ENCODE results near the gene IRS1. TPM values are rescaled to one million over a fixed set of nuclear protein-coding genes. Genes with fewer than 3 reads are reported as not detected.

Gene IRS1
- total RNA-seq, 1 donor from 2014 or later = 4.8 TPM

DNA sequence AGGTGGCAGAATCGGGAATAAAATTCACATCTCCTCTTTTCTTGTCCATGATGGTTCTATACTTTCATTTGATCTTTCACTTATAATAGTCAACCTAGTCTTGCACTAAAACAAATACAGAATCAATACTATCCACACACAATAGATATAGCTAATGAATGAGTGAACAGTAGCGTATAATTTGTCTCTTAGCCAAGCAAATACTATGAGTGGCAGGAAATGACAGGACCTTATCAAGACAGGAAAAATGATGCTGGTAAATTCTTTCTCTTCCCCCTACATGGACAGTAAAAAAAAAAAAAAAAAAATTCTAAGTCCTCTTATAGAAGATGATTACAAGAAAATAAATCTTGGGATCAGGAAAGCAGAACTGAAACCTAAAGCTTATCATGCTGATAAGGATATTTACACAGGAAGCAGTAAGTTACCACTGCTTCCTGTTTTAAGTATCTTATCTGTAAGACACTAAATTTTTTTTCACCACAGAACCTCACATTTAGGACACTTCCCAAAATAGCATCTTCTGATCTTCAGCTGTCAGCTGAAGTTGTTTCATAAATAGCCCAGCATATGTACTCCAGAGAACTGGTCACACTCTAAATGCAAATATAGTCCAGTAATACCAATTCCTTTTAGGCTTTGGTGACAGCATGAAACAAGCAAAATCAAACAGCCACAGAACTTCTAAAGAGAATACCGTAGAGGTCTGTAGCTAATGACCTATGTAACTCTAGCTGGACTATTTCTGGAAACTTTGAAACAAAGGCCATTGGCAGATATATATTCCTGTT lies 27.0 kb downstream of the IRS1 start:
- intact Hi-C loops (cut with micrococcal nuclease) = loop anchor here (1.0 to 5.0 kb wide), 2 partner anchors 17 to 120 kb away; no protein-coding TSS in a partner anchor
- DNase-seq = peak; percentile 68
- H3K4me3 Mint-ChIP-seq = peak overlapping the region; percentile 57

DNA sequence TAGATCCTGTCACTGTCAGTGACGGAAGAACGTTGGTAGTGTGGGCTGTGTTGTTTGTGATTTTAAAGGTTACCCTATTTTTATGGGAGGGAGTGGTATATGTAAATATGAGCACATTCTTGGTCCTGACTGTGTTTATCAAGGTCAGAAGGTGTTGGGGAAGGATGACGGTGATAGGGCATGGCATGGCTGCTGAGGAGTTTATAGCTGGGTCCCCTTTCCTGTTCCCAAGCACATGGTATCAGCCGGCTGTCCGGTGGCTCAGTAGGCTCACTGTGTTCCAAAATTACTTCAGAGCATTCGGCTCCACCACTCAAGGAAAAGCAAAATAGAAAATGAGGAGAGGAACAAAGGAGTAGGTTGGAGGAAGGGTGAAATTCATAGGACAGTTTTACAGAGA lies 28.6 kb downstream of the IRS1 start:
- H3K27me3 Mint-ChIP-seq = no peaks in the 10 kb centered on the region
- no peak overlapping the region for H3K4me3 Mint-ChIP-seq
- no peak overlapping the region for H3K27ac Mint-ChIP-seq
- H3K9me3 Mint-ChIP-seq = peaks cover 30% of the 10 kb centered on the region
- no peak for DNase-seq
- intact Hi-C loops (cut with micrococcal nuclease) = loop anchor here (5.0 kb wide), 1 partner anchor 119 kb away; no protein-coding TSS in a partner anchor
- peaks cover 26% of the 10 kb centered on the region for H3K4me1 Mint-ChIP-seq
- peaks cover 21% of the 10 kb centered on the region for H3K36me3 Mint-ChIP-seq (ENCODE audit: low read depth)

More for the DNA sequence above, 27.0 kb downstream of the IRS1 start:
- H3K27me3 Mint-ChIP-seq = no peaks in the 10 kb centered on the region
- H3K9me3 Mint-ChIP-seq = peaks cover 29% of the 10 kb centered on the region
- H3K4me1 Mint-ChIP-seq = peaks cover 26% of the 10 kb centered on the region
- H3K27ac Mint-ChIP-seq = no peak overlapping the region
- H3K36me3 Mint-ChIP-seq (ENCODE audit: low read depth) = peaks cover 23% of the 10 kb centered on the region

DNA sequence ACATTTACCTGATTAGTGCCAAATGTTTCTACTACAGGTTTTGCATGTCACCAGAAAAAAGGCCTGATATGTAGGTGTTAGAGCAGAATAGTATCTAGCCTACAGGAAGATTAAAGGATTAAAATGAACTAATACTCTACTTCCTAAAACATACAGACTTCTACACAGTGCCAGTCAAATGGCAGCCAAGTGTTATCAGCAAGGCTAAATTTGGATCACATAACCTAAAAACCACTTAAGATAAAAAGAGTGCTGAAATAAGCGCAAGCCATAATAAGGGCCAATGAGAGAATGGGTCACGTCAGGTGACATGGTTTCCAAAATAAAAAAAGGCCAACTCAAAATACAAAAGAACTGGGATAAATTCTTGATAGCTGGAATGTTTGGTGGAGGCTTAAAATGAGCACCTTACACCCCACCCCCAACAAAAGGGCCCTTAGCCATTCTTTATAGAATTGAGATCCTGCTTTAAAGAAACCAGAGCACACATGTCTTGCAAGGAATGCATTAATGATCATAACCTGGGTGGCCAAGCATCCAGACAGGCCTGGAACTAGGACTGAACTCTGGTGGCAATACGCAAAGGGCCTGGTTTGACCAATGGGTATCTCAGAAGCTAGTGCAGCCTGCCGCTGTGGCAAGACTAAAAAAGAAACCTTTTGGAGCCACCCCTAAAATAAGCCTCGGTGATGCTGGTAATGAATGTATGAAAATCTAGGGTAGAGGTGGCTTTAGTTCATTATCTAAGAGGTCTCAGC lies 32.4 kb downstream of the IRS1 start:
- no peak for DNase-seq
- peaks cover 6% of the 10 kb centered on the region for H3K36me3 Mint-ChIP-seq (ENCODE audit: low read depth)
- H3K4me1 Mint-ChIP-seq = peaks cover 10% of the 10 kb centered on the region
- peaks cover 23% of the 10 kb centered on the region for H3K9me3 Mint-ChIP-seq
- H3K27me3 Mint-ChIP-seq = no peaks in the 10 kb centered on the region
- H3K4me3 Mint-ChIP-seq = no peak overlapping the region
- H3K27ac Mint-ChIP-seq = no peak overlapping the region
- intact Hi-C loops (cut with micrococcal nuclease) = no loop called here

DNA sequence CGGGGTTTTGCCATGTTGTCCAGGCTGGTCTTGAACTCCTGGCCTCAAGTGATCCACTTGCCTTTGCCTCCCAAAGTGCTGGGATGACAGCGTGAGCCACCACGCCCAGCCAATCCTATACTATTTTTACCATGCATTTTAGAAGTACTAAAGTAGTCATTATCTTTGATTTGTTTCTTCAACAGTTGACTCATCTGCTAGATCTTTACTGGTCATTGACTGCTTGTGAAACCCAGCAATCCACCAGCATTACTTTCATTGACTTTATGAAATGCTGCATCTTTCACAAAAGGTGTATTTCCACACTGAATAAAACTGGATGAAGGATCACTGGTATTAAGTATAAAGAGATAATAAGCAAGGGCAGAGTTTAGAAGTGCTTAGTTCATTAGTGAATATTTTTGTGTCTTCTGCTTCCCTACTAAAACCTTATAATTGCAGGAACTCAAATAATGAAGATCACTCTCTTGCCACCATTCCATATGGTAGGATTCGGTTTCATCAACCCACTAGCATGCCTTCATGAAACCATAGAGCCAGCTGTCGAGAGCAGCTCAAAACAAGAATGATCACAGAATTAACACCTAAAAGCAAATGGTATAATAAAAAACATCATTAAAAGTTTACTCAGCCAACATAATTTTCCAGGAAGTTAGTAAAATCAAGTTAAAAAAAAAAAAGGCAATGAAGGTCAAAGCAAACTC lies 33.1 kb downstream of the IRS1 start:
- no peak overlapping the region for H3K4me3 Mint-ChIP-seq
- no peak for DNase-seq
- H3K9me3 Mint-ChIP-seq = peaks cover 23% of the 10 kb centered on the region
- peaks cover 5% of the 10 kb centered on the region for H3K4me1 Mint-ChIP-seq
- H3K27ac Mint-ChIP-seq = no peak overlapping the region
- no peaks in the 10 kb centered on the region for H3K27me3 Mint-ChIP-seq
- intact Hi-C loops (cut with micrococcal nuclease) = no loop called here
- peaks cover 6% of the 10 kb centered on the region for H3K36me3 Mint-ChIP-seq (ENCODE audit: low read depth)

DNA sequence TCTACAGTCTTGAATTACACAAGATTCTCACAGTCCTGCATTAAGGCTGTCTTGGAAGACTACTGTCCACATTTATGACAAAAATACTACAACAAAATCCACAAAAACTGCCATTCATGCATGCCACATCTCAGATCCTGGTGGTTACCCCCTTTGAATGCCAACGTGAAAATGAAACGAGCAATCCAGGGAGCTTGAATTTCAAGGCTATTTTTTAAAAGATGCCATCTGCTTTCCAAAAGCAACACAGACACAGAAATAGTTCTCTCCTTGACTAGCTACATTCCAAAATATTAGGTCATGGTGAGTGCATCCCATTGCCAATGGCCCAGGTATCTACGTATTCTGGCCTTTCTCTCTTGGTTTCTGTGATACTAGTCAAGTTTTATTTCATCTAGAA lies 36.3 kb downstream of the IRS1 start:
- peaks cover 23% of the 10 kb centered on the region for H3K9me3 Mint-ChIP-seq
- H3K27ac Mint-ChIP-seq = no peak overlapping the region
- no peak for DNase-seq
- H3K4me3 Mint-ChIP-seq = no peak overlapping the region
- peaks cover 6% of the 10 kb centered on the region for H3K36me3 Mint-ChIP-seq (ENCODE audit: low read depth)
- intact Hi-C loops (cut with micrococcal nuclease) = no loop called here
- H3K27me3 Mint-ChIP-seq = peaks cover 1% of the 10 kb centered on the region
- no peaks in the 10 kb centered on the region for H3K4me1 Mint-ChIP-seq

DNA sequence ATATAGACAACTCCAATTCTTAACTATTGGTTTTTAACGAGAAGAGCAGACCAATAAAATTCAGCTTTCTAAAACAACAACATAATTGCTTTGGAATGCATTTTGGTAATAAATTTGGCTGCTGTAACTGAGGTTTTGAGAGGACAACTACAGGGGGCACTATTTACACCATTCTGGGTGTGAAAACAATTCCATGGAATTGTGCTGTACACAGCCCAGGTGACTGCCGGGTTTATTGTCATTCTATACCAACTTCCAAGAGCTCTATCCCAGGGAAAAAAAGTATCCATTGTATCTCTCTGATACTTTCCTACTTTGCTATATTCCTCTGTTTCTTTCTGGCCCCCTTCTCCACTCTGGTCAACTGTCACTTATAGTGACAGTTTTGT lies 38.4 kb downstream of the IRS1 start:
- intact Hi-C loops (cut with micrococcal nuclease) = no loop called here

DNA sequence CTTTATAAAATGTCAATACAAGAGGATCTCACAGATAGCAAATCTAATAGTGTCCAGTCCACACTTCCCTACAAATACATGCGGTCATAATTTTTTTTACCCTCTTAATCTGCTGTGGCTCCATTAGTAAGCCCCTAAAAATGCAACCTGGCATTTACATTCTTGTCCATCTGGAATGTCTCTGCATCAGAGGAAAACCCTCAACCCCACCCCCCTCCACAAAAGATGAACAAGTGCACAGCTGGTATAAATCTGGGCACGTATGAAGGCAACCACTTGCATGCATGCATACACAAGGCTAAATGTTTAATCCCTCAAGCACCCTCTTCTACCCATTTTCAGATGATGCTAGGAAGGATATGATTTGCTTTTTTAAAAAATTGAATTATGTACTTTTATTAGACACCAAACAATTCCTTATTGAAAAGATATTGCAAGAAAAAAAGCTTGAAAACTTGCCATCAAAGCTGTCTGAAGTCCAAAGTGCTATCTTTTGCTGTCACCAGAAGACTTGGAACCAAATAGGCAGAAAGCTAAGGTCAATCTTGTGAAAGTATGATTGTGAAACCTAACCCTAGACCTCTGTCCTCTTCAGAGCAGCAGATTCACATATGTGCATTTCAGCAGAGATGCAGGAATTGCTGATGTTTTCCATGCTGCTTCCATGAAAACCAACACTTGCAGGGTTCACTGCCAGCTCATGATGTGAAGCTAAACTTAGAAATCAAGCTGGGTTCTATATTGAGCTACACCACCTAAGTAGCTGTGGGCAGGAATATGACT lies 39.0 kb downstream of the IRS1 start:
- Mint-ChIP-seq H3K4me3 (no peak overlapping the region), H3K4me1 (peaks cover 4% of the 10 kb centered on the region), H3K9me3 (peaks cover 14% of the 10 kb centered on the region), H3K36me3 (ENCODE audit: low read depth) (no peaks in the 10 kb centered on the region), H3K27me3 (peaks cover 1% of the 10 kb centered on the region), H3K27ac (no peak overlapping the region)
- DNase-seq = no peak
- intact Hi-C loops (cut with micrococcal nuclease) = no loop called here

More for the DNA sequence above, 38.4 kb downstream of the IRS1 start:
- Mint-ChIP-seq H3K9me3 (peaks cover 14% of the 10 kb centered on the region), H3K4me1 (peaks cover 1% of the 10 kb centered on the region), H3K36me3 (ENCODE audit: low read depth) (no peaks in the 10 kb centered on the region), H3K4me3 (no peak overlapping the region), H3K27ac (no peak overlapping the region), H3K27me3 (peaks cover 1% of the 10 kb centered on the region)
- no peak for DNase-seq

DNA sequence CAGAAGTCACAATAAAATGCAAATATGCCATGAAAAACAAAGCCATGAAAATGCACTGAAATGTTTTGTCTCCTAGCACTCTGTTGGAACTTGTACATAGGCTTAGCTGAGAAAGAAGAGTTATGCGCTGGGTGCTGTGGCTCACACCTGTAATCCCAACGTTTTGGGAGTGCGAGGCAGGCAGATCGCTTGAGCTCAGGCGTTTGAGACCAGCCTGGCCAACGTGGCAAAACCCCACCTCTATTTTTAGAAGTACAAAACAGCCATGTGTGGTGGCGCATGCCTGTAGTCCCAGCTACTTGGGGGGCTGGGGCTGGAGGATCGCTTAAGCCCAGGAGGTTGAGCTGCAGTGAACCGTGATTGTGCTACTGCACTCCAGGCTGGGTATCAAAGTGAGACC lies 39.9 kb downstream of the IRS1 start:
- Mint-ChIP-seq H3K4me3 (no peak overlapping the region), H3K36me3 (ENCODE audit: low read depth) (no peaks in the 10 kb centered on the region), H3K9me3 (peaks cover 11% of the 10 kb centered on the region), H3K27ac (no peak overlapping the region), H3K27me3 (peaks cover 1% of the 10 kb centered on the region), H3K4me1 (peaks cover 6% of the 10 kb centered on the region)
- intact Hi-C loops (cut with micrococcal nuclease) = no loop called here
- DNase-seq = no peak

DNA sequence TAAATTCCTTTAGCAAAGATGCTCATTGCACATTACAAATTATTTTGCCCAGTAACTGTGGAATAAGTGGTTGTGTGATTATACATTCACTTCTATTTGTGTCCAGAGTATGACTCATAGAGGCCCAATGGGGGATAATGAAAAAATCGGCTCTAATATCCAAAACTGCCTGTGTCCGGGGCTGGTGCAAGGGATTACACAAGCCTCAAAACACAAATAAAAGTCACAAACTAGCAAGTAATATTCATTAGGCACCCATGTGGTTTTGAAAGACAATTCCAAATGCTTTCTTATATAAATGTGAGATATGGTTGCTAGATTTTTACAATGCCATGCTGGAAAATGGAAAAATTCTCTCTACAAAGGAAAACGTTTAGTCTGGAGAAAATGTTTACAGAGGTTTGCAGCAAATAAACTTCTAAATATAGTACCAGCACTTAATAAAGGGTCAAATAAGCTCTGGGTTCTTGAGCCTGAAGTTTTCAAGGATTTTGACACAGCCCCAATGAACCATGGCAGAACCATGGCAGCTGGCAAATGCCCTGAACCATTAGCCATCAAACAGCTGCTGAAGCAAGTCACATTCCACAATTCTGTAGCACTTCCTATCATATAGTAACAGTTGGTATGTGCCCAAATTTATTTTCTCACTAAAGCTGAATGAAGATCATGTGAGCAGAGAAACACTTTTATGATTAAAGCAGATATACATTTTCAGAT lies 40.5 kb downstream of the IRS1 start:
- peaks cover 1% of the 10 kb centered on the region for H3K27me3 Mint-ChIP-seq
- H3K27ac Mint-ChIP-seq = no peak overlapping the region
- no peak overlapping the region for H3K4me3 Mint-ChIP-seq
- intact Hi-C loops (cut with micrococcal nuclease) = no loop called here
- H3K4me1 Mint-ChIP-seq = peaks cover 6% of the 10 kb centered on the region
- no peaks in the 10 kb centered on the region for H3K36me3 Mint-ChIP-seq (ENCODE audit: low read depth)
- H3K9me3 Mint-ChIP-seq = peaks cover 5% of the 10 kb centered on the region
- no peak for DNase-seq

DNA sequence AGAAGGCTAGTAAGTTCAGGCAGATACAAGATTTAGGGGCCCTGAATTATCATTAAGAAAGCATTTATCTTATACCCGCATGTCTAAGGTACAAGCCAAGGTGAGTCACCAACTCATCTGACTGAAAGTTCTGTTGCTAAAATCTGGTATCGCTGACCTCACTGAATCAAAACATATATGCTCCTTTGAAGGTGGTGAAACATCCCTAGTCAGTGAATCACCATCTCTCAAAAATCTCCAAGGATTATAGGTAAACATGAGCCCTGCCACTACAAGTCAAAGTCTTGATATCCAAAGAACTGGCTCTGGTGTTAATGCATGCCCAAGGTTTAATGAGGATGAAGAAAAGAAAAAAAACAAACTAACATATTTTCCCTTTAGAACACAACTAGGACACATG lies 43.5 kb downstream of the IRS1 start:
- Mint-ChIP-seq H3K27ac (no peak overlapping the region), H3K36me3 (ENCODE audit: low read depth) (no peaks in the 10 kb centered on the region), H3K9me3 (no peaks in the 10 kb centered on the region), H3K4me3 (no peak overlapping the region), H3K4me1 (peaks cover 6% of the 10 kb centered on the region), H3K27me3 (no peaks in the 10 kb centered on the region)
- no peak for DNase-seq
- intact Hi-C loops (cut with micrococcal nuclease) = no loop called here

DNA sequence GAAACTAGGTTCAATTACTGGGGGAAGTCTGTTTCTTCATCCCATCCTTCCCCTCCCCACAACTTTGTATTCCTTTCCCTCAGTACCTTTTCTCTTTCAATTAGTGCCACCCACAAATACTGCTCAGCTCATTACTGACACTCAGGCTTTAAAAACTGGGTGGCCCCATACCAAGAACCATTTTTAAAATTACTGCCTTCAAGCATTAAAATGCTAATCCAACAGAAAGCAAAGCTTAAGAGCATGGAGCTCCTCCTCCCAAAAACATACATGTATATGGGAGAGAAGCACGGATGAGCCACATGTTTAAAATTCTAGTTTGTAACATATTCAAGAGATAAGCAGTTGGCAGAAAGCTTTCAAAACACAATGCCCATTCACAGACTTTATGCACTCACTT lies 44.0 kb downstream of the IRS1 start:
- Mint-ChIP-seq H3K36me3 (ENCODE audit: low read depth) (no peaks in the 10 kb centered on the region), H3K4me1 (peaks cover 6% of the 10 kb centered on the region), H3K27me3 (no peaks in the 10 kb centered on the region), H3K4me3 (no peak overlapping the region), H3K27ac (no peak overlapping the region), H3K9me3 (no peaks in the 10 kb centered on the region)
- DNase-seq = no peak
- intact Hi-C loops (cut with micrococcal nuclease) = no loop called here

DNA sequence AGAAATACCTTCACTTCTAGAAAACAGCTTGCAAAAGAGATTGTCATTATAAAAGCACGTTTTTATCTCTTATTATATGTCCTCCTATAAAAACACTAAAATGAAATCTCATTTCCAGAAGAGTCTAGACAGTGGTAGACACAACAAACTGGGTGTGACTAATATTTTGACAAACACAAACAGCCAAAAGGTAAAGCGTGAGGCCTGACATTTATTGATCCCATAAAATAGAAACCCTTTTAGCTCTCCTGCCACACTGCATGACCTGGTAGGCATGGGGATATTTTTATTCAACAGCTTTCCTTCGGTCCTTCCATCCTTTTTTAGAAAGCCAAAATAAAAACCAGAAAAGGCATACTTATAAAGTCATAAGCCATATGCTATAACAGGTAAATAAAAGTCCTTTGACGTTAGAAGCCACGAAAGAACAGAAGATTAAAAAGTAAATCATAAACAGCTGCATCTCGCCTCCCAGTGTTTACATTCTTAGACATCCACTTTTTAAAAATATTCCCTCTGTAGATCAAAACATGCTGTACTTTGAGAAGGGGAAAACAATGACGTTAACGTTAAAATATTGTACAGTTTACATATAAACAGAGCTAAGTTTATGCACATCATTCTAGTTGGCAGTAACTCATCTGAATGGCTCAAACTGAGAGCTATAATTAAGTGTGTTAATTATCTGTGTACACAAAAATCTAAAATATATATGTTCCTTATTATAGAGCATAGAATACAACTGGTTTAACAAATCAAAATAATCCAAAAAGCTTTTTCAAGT lies 44.6 kb downstream of the IRS1 start:
- no peak overlapping the region for H3K4me3 Mint-ChIP-seq
- H3K27ac Mint-ChIP-seq = no peak overlapping the region
- H3K27me3 Mint-ChIP-seq = no peaks in the 10 kb centered on the region
- no peak for DNase-seq
- no peaks in the 10 kb centered on the region for H3K36me3 Mint-ChIP-seq (ENCODE audit: low read depth)
- peaks cover 6% of the 10 kb centered on the region for H3K4me1 Mint-ChIP-seq
- no peaks in the 10 kb centered on the region for H3K9me3 Mint-ChIP-seq
- intact Hi-C loops (cut with micrococcal nuclease) = no loop called here
